Osteoblast (primary cell): ENCODE measurements around the gene KRTAP4-11. TPM values are rescaled to one million over a fixed set of nuclear protein-coding genes. Genes with fewer than 3 reads are reported as not detected.
"Not testable (repeated sequence)": the region's sequence is repeated elsewhere in the genome, so short reads cannot be mapped to it uniquely, and the experiment has no call there.

Experiments
- DNase-seq: peaks from one replicate; pipeline ENCODE4 v3.0.0; 2011; ENCODE audit warnings: low spot score, mixed read lengths; ENCODE audit not compliant: insufficient read length; ENCODE audit errors: missing footprints
- H2AFZ ChIP-seq: 2 replicates; pipeline ENCODE4 v1.6.0; 2011; ENCODE audit warnings: mild to moderate bottlenecking, low read length
- H3K27ac ChIP-seq: 2 replicates; pipeline ENCODE4 v1.5.1; 2011; ENCODE audit warnings: mild to moderate bottlenecking, low read depth, low read length, moderate library complexity
- H3K27me3 ChIP-seq: 2 replicates; pipeline ENCODE4 v1.6.0; 2012; ENCODE audit warnings: mild to moderate bottlenecking, control low read depth, inconsistent platforms, low read length, moderate library complexity; ENCODE audit not compliant: insufficient read depth
- H3K36me3 ChIP-seq: 2 replicates; pipeline ENCODE4 v1.5.1; 2011; ENCODE audit warnings: mild to moderate bottlenecking, low read length, control low read depth, moderate library complexity; ENCODE audit not compliant: insufficient read depth
- H3K4me1 ChIP-seq: 2 replicates; pipeline ENCODE4 v1.5.1; 2011; ENCODE audit warnings: mild to moderate bottlenecking, low read length, control low read depth, moderate library complexity; ENCODE audit not compliant: insufficient read depth
- H3K4me2 ChIP-seq: 2 replicates; pipeline ENCODE4 v1.6.0; 2011; ENCODE audit warnings: mild to moderate bottlenecking, low read length; ENCODE audit not compliant: insufficient read depth
- H3K4me3 ChIP-seq: fragments of 200-600 bp; sonication (generic); 3 replicates; pipeline ENCODE4 v1.5.1; 2012; ENCODE audit warnings: mild to moderate bottlenecking, low read length, inconsistent platforms; ENCODE audit not compliant: insufficient read depth
- H3K79me2 ChIP-seq: 2 replicates; pipeline ENCODE4 v1.6.0; 2012; ENCODE audit warnings: mild to moderate bottlenecking, low read length, control low read depth, inconsistent platforms; ENCODE audit not compliant: insufficient read depth
- H3K9me3 ChIP-seq: 2 replicates; pipeline ENCODE4 v1.5.1; 2011; ENCODE audit warnings: low read depth, low read length, control low read depth
- H4K20me1 ChIP-seq: 2 replicates; pipeline ENCODE4 v1.6.0; 2012; ENCODE audit warnings: mild to moderate bottlenecking, low read length, control low read depth; ENCODE audit not compliant: insufficient read depth
- total RNA-seq: library from RNA; depleted of rRNA; stranded (reverse); fragments of >200 nt; gene quantifications from 2 replicates; pipeline ENCODE4 v1.2.3, GENCODE V29; 2012
- TF ChIP-seq, protein P1 (sequence below): IDR thresholded peaks from 2 replicates; pipeline ENCODE4 v1.5.1; 2011; ENCODE audit warnings: mild to moderate bottlenecking, low read depth, low read length, moderate library complexity; ENCODE audit errors: extremely low read depth

Gene KRTAP4-11
- not detected in 2 replicates for total RNA-seq

DNA sequence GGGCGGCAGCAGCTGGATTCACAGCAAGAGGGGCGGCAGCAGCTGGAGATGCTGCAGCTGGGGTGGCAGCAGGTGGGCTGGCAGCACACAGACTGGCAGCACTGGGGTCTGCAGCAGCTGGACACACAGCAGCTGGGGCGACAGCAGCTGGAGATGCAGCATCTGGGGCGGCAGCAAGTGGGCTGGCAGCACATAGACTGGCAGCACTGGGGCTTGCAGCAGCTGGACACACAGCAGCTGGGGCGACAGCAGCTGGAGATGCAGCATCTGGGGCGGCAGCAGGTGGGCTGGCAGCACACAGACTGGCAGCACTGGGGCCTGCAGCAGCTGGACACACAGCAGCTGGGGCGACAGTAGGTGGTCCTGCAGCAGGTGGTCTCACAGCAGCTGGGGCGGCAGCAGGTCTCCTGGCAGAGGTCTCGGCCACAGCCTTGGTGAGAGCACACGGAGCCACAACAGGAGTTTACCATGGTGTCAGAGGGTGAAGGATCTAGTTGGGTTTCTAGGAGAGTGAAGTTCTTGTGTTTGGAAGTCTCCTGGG lies at the start of gene KRTAP4-11:
Gene KRTAP4-11, minus strand, starts transcription at position 528 of the 541 bp plus-strand sequence. Its CDS starts 58 bp downstream, at position 470.
- not testable (repeated sequence) for H3K79me2 ChIP-seq, H4K20me1 ChIP-seq, H3K4me3 ChIP-seq, H3K36me3 ChIP-seq, DNase-seq, H3K27me3 ChIP-seq, H2AFZ ChIP-seq, H3K9me3 ChIP-seq
- peak within 1 kb of the TSS; percentile 24 for H3K27ac ChIP-seq
- peak within 1 kb of the TSS; percentile 4 for H3K4me2 ChIP-seq
- peaks cover 13% of the 10 kb centered on the region for H3K4me1 ChIP-seq

DNA sequence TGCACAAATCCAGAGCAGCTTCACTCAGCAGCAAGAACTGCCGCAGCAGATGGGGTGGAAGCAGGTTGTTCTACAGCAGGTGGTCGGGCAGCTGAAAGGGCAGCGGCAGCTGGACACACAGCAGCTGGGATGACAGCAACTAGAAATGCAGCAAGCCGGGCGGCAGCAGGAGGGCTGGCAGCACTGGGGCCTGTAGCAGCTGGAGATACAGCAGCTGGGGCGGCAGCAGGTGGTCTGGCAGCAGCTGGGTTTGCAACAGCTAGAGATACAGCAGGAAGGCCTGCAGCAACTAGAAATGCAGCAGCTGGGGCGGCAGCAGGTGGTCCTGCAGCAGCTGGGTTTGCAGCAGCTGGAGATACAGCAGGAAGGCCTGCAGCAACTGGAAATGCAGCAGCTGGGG lies 49.4 kb upstream of the KRTAP4-11 start:
- Histone ChIP-seq H3K36me3 (no peaks in the 10 kb centered on the region), H4K20me1 (no peaks in the 10 kb centered on the region), H3K4me2 (no peak overlapping the region), H3K27ac (no peak overlapping the region), H3K79me2 (no peaks in the 10 kb centered on the region), H3K9me3 (no peaks in the 10 kb centered on the region), H2AFZ (no peak overlapping the region), H3K4me1 (no peaks in the 10 kb centered on the region), H3K27me3 (no peaks in the 10 kb centered on the region), H3K4me3 (no peak overlapping the region)
- TF ChIP-seq, protein P1, sequence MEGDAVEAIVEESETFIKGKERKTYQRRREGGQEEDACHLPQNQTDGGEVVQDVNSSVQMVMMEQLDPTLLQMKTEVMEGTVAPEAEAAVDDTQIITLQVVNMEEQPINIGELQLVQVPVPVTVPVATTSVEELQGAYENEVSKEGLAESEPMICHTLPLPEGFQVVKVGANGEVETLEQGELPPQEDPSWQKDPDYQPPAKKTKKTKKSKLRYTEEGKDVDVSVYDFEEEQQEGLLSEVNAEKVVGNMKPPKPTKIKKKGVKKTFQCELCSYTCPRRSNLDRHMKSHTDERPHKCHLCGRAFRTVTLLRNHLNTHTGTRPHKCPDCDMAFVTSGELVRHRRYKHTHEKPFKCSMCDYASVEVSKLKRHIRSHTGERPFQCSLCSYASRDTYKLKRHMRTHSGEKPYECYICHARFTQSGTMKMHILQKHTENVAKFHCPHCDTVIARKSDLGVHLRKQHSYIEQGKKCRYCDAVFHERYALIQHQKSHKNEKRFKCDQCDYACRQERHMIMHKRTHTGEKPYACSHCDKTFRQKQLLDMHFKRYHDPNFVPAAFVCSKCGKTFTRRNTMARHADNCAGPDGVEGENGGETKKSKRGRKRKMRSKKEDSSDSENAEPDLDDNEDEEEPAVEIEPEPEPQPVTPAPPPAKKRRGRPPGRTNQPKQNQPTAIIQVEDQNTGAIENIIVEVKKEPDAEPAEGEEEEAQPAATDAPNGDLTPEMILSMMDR: no peak
- DNase-seq: no peak

DNA sequence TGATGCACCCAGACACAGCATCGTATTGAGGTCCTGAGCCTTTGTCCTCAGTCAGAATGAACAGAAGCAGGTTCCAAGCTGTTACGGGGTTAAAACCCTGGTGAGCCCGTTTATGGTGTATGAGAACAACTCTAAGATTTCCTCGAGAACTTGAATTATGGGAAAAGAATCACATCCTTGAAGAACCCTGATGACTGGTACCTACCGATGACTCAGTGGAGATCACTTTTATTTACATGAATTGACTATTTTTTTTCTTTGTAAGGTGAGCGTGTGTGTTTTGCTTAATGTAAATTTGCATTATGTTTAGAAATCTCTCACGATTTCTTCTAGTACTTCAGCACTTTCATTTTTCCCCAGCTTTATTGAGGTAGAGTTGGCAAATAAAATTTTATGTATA lies 45.7 kb upstream of the KRTAP4-11 start:
- H3K4me1 ChIP-seq: no peaks in the 10 kb centered on the region
- no peak overlapping the region for H3K4me3 ChIP-seq
- no peaks in the 10 kb centered on the region for H3K36me3 ChIP-seq
- no peaks in the 10 kb centered on the region for H4K20me1 ChIP-seq
- no peaks in the 10 kb centered on the region for H3K79me2 ChIP-seq
- H3K27me3 ChIP-seq: no peaks in the 10 kb centered on the region
- H3K27ac ChIP-seq: no peak overlapping the region
- H2AFZ ChIP-seq: peak overlapping the region; percentile 2
- peak overlapping the region; percentile 6 for H3K4me2 ChIP-seq
- no peaks in the 10 kb centered on the region for H3K9me3 ChIP-seq
- DNase-seq: peak; percentile 37
- TF ChIP-seq, protein P1: no peak

DNA sequence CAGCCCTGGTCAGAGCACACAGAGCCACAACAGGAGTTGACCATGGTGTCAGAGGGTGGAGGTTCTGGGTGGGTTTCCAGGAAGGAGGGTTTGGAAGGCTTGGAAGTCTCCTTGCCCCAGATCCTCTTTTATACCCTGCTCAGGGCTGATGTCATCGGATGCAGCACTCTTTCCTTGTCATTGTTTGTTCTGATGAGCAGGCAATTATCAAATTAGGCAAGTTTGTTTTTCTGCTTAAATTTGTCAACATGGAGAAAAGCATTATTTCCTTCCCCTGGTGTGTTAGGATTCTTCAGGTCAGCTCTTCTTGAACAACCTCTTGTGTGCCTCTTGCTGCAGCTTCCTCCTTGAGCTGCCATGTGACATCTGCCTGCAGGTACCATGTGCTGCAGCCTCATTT lies 42.5 kb upstream of the KRTAP4-11 start, which contains the start of gene KRTAP4-4:
Gene KRTAP4-4, minus strand, starts transcription at position 101 of the 400 bp plus-strand sequence. Its CDS starts 57 bp downstream, at position 44.
- no peak within 1 kb of the TSS for H3K4me3 ChIP-seq
- no peak within 1 kb of the TSS for H2AFZ ChIP-seq
- no peak for DNase-seq
- H4K20me1 ChIP-seq: no peaks in the 10 kb centered on the region
- H3K27ac ChIP-seq: no peak within 1 kb of the TSS
- H3K4me1 ChIP-seq: no peaks in the 10 kb centered on the region
- no peaks in the 10 kb centered on the region for H3K36me3 ChIP-seq
- no peak within 1 kb of the TSS for H3K4me2 ChIP-seq
- H3K79me2 ChIP-seq: no peaks in the 10 kb centered on the region
- H3K9me3 ChIP-seq: no peaks in the 10 kb centered on the region
- no peaks in the 10 kb centered on the region for H3K27me3 ChIP-seq
- TF ChIP-seq, protein P1: no peak

DNA sequence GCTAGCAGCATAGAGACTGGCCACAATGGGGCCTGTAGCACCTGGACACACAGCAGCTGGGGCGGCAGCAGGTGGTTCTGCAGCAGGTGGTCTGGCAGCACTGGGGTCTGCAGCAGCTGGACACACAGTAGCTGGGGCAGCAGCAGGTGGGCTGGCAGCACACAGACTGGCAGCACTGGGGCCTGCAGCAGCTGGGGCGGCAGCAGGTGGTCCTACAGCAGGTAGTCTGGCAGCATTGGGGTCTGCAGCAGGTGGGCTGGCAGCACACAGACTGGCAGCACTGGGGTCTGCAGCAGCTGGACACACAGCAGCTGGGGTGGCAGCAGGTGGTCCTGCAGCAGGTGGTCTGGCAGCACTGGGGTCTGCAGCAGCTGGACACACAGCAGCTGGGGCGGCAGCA lies 42.0 kb upstream of the KRTAP4-11 start:
- not testable (repeated sequence) for H3K4me3 ChIP-seq, H3K4me2 ChIP-seq, DNase-seq, H4K20me1 ChIP-seq, H3K27ac ChIP-seq, H3K79me2 ChIP-seq, H3K9me3 ChIP-seq, H2AFZ ChIP-seq, H3K36me3 ChIP-seq, H3K4me1 ChIP-seq, H3K27me3 ChIP-seq
